Stimulated activated CD8-positive, alpha-beta memory T cell treated with anti-CD3 and anti-CD28 coated beads, Interleukin-12 subunit alpha, Interleukin-12 subunit beta, amount 100 ng/mL, for 24 hours (primary cell): Measurements from ENCODE around the gene GRK6.

Source experiments
- DNase-seq: peaks from one replicate; pipeline ENCODE4 v3.0.0-alpha.2; 2020; ENCODE audit errors: extremely low read depth

GRK6 gene

DNA sequence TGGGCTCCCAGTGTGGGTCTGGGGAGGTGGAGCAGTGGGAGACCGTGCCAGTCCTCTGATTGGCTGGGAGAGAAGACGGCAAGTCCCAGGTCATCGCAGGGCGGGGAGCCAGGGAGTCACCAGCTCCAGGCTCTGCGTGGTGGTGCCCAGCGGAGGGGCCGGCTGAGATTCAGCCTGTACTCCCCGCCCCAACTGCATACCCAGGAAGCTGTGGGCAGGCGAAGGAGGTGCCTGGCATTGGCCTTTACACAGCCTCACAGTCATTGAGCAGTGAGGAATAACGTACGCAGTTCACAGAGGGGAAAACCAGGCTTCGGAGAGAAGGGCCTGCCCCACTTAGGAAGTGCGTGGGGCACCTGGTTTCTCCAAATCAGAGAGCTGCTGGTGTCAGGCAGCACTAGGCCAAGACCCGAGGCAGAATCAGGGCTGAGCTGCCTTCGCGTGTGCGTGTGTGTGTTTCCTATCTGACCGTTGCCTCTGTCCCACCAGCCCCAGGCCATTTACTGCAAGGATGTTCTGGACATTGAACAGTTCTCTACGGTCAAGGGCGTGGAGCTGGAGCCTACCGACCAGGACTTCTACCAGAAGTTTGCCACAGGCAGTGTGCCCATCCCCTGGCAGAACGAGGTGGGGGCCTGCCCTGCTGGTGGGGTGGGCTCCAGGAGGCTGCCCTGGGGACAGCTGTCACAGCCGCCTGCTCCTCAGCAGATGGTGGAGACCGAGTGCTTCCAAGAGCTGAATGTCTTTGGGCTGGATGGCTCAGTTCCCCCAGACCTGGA lies 13.9 kb downstream of the GRK6 start:
- no peak for DNase-seq

DNA sequence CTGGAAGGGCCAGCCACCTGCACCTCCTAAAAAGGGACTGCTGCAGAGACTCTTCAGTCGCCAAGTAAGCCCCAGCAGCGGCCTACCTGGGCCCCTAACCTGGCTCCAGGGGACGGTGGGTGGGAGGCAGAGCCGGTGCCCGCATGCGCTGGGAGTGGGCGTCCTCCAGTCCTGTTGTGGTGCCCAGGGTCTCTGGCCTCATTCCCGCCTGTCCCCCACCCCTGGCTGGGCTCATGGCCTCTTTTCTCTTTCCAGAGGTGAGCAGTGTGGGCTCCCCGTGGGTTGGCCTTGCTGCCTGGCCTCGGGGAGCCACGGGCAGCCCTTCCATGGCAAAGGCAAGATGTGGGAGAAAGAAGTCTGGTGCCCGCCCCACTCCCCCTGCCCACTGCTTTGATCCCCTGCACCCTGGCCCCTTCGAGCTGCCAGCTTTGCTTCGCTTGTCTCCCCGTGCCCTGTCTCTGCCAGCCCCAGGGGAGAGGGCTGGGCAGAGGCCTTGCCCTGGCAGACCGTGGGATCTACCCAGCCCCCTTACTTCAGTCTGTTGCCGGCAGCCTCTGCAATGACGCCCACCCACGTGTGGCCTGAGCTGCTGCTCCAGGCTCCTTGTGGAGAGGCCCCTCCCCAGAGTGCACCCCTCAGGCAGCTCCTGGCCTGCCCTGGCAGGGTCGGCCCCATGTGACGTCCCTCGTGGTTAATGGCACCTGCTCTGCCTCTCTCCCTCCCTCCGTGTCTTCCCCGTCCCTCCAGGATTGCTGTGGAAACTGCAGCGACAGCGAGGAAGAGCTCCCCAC lies 14.7 kb downstream of the GRK6 start:
- DNase-seq, result no peak

DNA sequence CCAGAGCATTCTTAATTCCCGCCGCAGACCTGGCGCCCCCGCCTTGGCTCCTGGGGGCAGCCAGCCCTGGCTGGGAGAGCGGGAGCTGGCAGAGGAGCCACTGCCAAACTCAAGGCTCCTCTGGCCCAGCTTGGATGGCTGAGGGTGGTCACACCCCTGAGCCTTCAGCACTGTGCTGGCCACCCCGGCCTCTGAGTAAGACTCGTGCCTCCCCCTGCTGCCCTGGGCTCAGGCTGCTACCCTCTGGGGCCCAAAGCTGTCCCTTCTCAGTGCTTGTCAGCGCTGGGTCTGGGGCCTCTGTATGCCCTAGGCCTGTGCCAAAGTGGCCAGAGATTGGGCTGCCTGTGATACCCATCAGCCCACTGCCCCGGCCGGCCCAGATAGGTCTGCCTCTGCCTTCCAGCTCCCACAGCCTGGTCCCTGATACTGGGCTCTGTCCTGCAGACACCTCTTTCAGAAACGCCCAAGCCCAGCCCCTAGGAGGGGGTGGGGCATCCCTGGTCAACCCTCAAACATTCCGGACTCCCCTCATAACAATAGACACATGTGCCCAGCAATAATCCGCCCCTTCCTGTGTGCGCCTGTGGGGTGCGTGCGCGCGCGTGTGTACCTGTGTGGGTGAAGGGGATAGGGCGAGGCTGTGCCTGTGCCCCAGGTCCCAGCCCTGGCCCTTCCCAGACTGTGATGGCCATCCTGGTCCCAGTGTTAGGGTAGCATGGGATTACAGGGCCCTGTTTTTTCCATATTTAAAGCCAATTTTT lies 15.8 kb downstream of the GRK6 start:
- DNase-seq, result no peak

DNA sequence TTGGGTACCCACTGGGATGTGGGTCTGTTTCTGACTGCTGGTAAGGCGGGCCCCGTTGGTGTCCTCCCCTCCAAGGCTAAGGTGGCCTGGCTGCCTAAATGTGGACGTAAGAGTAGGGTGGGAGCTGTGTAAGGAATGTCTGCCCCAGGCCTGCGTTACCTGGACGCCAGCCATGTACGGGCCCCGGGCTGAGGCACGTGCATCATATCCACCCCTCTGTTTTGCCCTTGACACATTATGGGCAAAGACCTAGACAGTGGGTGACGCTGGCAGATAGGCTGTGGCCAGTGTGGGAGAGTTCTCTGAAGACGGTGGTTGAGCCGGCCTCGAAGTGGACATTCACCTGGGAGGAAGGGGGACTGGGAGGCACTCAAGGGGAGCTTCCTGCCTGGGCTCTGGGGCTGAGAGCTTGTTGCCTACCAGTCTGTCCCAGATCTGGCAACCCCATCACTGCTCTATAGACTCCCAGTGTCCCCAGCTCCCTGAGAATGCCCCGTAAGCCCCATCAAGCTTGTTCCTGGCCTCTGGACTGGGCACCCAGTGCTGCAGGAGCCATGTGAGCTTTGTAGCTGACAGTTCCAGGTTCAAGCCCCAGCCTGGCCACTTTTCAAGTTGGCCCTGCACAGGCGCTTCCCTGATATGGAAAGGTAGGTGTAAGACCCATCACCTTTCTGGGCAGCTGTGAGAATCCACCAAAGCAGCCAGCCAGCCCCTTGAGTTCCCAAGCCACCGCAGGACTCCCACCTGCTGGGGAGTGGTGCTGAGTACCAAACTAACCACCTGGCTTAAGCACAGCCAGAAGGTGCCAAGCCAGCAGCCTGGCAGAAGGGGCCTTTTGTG lies 16.9 kb downstream of the GRK6 start:
- DNase-seq, result no peak

DNA sequence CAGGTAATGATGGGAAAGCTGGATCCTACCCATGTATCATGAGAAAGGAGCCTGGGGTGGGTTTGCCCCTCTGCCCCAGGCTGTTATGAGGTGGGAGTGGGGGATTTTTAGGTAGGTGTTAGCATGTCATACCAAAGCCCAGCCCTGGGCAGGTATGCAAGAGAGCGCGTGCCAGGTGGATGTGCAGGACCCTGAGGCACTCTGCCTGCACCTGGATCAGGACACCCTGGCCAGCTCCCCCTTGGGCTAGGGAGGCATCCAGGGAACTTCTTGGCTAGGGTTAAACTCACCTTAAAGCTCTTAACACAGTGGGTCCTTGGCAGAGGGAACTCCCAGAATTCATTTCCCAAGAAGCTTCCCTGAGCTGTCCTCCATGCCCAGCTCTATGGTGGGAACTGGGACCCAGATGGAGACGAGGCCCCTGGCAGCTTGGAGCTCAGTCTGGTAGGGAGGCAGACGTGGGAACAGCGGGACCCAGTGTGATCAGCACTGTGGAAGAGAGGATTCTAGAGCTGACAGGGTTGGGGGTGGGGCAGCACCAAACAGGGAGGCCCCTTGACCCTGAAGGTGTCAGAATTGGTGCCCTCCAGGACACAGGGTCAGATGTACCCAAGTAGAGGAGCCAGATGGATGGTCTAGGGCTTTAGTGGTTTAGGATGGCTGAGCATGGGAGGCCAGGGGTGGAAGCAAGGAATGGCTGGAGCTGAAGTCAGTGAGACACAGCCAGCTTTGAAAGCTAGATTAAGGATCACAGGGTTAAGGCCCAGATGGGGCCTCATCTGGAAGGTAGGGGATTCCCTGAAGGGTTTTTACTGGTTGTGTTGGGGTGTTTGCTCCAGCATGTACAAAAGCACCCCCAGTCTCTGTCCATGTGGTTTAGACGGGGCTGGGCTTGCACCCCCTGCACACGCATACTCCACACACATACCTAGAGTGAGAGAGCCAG lies 17.9 kb downstream of the GRK6 start:
- DNase-seq, result no peak

DNA sequence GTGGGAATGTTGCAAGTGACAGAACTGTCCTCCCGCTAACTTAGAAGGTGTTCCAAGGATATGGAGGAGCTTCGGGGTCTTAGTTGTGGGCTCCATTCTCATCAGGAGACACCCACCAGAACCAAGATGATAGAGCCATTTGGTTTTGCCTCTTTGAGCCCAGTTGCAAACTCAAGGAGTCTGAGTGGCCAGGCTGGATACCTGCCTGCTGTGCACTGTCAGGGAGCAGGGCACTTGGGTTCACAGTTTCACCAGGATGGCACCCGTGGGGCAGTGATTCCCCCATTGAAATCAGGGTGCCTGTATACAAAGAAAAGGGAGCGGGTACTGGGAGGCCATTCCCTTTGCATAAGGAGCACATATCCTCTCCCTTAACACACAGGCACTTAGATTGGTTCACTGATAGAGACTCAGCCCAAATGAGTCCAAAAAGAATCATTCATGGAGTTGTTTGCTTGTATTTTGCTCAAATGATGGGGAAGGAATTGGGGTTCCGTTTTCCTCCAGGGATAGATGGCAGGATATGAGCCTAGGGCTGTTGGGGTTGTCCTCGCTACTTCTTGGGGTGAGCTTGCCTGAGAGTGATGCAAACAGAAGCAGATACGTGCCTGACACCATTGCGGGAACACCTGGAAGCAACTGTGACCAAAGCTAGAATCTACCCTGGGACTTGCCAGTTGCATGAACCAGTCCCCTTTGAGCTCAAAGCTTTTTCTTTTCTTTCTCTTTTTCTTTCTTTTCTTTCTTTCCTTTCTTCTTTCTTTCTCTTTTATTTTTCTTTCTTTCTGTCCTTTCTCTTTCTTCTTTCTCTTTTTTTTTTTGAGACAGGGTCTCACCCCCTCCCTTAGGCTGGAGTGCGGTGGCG lies 18.8 kb downstream of the GRK6 start:
- no peak for DNase-seq

DNA sequence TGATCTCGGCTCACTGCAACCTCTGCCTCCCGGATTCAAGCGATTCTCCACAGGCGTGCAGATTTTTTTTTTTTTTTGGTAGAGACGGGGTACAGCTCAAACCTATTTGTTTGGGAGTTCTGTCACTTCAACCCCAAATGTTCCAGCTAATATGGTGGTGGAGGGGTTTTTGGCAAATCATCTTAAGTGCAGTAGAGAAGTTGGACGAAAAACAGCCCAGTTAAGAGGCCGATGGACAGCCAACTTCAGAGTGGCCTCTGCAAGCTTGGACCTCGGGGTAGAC lies 19.4 kb downstream of the GRK6 start:
- no peak for DNase-seq

DNA sequence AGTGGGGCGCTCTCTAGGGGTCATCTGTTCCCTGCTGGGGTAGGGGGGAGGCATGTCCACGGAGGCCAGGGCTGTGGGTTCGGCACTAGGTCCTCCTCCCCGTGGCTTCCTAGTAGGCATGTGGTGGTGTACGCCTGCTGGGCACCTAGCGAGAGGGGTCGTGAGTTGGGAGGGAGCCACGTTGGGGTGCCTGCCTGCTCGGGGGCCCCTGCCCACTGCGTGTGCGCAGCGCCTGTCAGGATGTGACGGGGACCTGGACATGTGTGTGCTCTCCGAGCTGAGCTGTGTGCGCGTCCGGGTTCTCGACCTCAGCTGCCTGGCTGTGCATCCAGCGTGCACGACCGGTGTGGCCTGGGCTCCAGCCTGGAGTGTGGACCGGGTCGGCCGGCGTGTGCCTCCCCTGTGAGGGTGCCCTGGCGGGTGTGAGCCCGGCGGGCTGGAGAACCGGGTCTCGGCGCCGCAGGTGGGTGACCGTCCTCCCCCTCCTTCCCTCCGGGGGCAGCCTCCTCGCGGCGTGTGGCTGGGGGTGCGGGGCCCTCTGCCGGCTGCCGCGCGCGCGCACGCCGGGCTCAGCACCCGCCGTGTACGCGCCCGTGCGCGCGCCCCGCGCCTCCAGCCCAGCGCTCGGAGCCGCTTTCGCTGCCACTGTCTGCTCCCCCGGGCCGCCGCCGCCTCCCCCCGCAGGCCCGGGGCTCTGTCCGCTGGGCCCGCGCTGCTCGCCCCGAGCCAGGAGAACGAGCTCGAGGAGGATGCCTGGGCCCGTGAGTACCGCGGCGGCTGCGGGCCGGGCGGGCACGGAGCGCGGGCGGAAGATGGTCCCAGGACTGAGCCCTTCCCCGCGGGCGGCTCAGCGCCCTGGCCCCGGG lies 20.0 kb downstream of the GRK6 start, which contains the start of gene PRR7:
TSS of gene PRR7 (plus strand) at position 615 of the 866 bp plus-strand sequence. CDS start 8,254 bp downstream, outside the sequence.
- DNase-seq, result no peak

DNA sequence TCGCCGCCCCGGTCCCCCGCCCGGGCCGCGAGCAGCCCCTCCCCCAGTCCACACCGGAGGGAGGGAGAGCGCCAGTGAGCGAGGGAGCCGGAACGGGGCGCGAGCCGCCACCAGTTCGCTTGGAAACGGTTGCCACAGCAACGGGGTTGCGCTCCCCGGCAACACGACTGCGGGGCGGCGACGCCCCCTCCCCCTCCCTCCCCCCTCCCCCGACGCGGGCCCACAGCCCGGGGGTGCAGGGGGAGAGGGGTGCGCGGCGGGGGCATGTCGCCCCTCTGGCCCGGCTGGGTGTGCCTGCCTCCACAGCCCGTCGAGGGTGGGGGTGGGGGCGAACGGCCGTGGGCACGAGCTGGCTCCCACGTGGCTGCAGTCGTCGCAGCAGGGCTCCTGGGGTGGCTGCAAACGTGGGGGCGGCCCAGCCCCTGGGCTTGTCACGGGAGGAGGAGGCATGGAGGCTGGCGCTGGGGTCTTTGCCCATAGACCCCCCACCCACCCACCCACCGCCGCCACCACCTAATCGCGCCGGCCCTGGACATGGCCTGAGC lies 20.7 kb downstream of the GRK6 start:
- DNase-seq, result no peak

DNA sequence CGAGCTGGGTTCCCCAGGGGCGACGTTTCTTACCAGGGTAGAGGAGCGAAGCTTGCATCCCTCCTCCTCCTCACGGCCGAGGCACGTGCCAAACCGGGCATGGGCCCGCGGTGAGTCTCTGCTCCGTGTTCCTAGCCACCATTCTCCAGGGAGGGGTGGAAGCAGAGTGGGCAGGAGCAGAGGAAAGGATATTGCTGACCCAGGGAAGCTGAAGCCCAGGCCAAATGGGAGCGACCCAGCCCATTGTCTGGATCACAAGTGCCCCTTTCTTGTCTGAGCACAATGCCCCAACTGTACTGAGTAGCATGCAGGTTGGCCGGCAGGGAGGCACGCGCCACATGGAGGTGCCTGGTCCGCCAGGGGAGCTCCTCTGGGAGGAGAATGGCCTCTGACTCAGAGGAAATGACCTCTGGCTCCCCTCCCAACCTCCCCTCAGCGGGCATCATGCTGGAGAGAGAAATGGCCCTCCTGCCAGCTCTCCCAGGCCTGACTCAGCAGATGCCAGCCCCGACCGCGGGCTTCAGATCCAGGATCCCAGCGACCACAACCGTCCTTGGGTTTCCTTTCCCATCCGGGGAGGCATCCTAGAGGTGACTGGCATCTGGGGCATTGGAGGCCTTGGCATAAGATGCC lies 21.3 kb downstream of the GRK6 start:
- DNase-seq, result no peak

DNA sequence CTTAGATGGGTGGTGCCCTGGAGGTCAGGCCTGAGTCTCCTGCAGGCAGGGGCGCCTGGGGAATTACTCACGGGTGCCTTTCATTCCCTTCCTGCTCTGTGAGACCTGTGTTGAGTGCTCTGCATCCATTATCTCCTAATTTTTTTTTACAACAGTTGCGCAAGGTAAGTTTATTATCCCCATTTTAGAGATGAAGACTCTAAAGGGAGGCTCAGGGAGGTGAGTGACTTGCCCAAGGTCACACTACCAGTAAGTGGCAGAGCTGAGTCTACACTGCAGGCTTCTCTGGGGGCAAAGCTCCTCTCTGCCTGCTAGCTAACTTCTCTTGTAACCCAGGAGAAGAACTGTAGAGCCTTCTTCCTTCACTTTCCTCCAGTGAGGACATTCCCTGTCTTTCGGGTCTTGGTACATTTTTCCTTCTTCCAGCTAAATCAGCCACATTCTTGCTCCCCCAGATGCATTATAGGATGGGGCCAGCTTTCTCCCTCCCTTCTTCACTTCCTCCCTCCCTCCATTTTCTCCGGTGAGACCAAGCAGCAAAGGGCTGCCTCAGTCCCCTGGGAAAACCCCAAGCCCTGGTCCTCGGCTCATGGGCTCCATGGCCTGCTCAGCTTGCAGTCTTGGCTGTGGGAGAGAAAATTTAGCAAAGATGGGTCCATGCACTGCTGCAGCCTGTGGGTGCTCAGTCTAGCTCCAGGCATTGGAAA lies 21.9 kb downstream of the GRK6 start:
- no peak for DNase-seq

DNA sequence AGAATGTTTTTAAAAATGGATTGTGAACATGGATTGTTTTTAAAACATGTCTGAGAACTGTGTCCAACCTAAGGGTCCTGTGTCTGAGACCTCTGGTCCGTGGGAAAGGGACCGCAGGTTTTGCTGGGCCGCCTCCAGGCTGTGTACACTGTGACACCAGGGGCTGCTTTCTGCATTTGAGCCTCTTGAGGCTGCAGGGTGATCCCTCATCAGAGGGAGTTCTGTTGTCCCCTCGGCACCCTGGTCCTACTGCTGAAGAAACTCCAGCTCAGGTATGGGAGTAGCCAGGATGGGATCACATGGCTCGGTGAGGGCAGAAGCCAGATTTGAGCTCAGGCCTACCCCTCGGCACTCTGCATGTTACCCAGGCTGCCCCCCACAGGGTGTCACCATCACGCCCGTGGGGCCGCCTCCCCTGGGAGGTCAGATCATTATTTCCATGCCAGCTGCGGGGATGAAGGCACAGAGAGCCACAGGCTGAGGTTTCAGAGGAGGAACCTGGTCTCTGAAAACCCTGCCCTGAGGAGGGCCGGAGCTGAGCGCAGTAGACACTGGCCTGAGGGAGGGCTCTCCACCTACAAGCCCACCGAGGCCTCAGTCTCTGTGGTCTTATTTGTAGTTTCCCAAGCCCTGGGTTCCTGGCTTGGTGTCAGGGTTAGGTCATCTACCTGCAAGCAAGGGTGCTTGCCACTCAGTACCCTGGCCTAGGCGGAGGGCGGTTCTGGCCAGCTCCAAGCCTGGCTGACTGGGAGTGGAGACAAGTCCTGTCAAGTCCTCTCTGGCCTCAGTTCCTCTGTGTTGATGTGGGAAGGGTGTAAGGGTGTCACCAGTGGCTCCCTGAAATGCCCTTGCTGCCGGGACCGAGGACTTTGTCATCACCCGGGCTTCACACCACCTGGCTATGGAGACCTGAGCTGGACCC lies 22.9 kb downstream of the GRK6 start:
- no peak for DNase-seq

DNA sequence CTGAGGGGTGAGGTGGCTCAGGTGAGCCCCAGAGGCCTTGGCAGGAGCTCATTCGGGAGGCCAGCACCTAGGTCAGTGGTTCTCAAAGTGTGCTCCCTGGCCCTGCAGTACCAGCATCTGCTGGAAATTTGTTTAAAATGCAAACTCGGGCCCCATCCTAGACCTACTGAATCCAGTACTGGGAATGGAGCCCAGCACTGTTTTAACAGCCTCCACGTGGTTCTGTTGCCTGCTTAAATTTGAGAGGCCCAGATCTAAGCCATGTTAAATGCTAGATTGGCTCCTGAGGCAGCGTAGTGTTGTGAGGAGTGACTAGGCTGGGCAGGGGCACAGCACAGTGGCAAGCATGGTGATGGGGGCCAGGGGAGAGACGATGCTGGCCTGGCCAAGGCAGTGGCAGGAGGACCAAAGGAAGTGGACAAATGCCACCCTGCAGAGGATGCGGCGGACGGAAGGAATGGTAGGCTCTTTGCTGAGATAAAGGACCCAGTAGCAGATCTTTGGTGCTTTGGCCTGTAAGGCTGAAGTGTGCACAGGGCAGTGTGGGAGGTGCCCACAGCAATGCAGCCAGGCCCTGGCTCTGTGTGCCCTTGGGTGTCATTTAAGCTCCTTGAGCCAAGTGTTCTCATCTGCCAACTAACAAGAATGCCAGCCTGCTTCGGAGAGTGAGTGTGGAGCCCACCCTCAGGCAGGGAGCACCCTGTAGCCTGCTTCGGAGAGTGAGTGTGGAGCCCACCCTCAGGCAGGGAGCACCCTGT lies 24.4 kb downstream of the GRK6 start:
- DNase-seq, result no peak

DNA sequence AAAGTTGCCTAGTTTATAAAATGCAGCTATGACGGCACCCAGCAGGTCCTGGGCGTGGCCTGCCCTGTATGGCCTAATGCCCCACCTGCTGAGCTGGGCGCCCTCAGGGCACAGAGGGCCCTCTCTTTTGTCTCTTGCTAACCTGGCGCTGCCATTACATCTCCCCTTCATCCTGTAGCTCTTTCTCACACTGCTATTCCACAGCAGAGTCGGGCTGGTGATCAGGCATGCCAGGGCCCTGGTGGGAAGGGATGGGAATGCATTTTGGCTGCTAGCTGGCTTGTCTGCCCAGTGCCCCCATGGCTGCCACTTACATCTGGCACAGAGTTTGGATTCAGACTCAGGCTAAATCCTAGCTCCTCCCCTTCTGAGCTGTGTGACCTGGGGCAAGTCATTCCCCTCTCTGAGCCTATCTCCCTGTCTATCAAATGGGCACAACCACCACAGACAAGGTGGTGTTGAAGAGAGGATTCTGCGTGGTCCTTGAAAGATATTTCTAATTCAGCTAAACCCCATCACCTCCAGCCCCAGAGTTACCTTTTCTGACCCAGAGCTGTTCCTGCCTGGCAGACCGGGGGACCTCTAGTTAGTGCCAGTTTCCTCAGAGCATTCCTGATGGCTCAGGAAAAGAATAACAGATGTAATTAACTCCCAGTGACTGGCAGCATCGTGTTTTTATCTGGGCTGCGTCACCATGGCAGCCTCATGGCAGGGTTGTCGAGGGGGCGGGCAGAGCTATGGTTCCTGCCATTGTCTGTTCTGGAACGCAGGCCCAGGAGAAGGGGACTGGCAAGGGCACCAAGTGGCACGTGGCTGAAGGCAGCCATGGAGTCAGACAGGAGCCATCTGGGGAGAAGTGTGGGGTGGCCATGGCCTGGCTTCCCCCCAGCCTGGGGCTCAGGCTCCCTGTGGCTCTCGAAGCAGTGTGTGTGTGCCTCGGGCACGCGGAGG lies 26.5 kb downstream of the GRK6 start:
- no peak for DNase-seq
